Endothelial cell of umbilical vein (primary cell): Measurements from ENCODE around the gene TNNI3K. TPM values are rescaled to one million over a fixed set of nuclear protein-coding genes. Genes with fewer than 3 reads are reported as not detected.

Experiments used
- BruUV-seq: library from RNA; stranded (reverse); fragments of 400-500 nt; replicated peaks from 2 replicates; lab custom pipeline; 2021; lab: Mats Ljungman, UMichigan
- CTCF ChIA-PET: fragments of 300-600, 350-600 bp; sonication (Branson Sonifier 250); formaldehyde crosslinking; loops from one replicate; lab custom pipeline; 2021; ENCODE audit warnings: antibody characterized with exemption, inconsistent platforms; lab: Charles Lee
- POLR2A ChIA-PET: fragments of 300-600, 350-600 bp; sonication (Branson Sonifier 250); formaldehyde crosslinking; loops from one replicate; lab custom pipeline; 2021; ENCODE audit warnings: antibody characterized with exemption, inconsistent platforms; lab: Charles Lee
- DNase-seq: peaks from one replicate; pipeline ENCODE4 v3.0.0-alpha.2; 2011; ENCODE audit warnings: low read depth, low spot score
- FAIRE-seq: peaks from 2 replicates; lab custom pipeline; 2011; peaks lifted over from hg19 to GRCh38; lab: Jason Lieb, UNC
- H2AFZ ChIP-seq: 2 replicates; pipeline ENCODE4 v1.6.0; 2012; ENCODE audit warnings: low read depth, low read length, control low read depth, inconsistent platforms
- H3K27ac ChIP-seq: 2 replicates; pipeline ENCODE4 v1.5.1; 2011; ENCODE audit warnings: low read depth, mild to moderate bottlenecking, control low read depth, low read length, moderate library complexity; ENCODE audit not compliant: insufficient read depth
- H3K27me3 ChIP-seq, 2 experiments: 2 replicates each; pipeline versions ENCODE4 v1.6.0 to v1.6.1; 2011; ENCODE audit warnings: low read length in 2 of 2, mixed read lengths in 1 of 2; ENCODE audit not compliant: control insufficient read depth in 2 of 2, insufficient read depth in 2 of 2
- H3K36me3 ChIP-seq, 2 experiments: 2 replicates in 1 of 2; 3 replicates in 1 of 2; pipeline ENCODE4 v1.5.1; 2011; ENCODE audit warnings: low read length in 2 of 2, mild to moderate bottlenecking in 1 of 2, moderate library complexity in 1 of 2; ENCODE audit not compliant: control insufficient read depth in 2 of 2, insufficient read depth in 2 of 2; ENCODE audit errors: extremely low read depth in 1 of 2
- H3K4me1 ChIP-seq: 3 replicates; pipeline ENCODE4 v1.5.1; 2011; ENCODE audit warnings: mild to moderate bottlenecking, low read length; ENCODE audit not compliant: control insufficient read depth, insufficient read depth; ENCODE audit errors: extremely low read depth
- H3K4me2 ChIP-seq: 2 replicates; pipeline ENCODE4 v1.6.1; 2011; ENCODE audit warnings: low read length, control low read depth, mixed read lengths; ENCODE audit not compliant: insufficient read depth
- H3K4me3 ChIP-seq, 3 experiments: fragments of 200-600 bp in 1 of 3; sonication (generic), shearing (Covaris generic) in 1 of 3; replicated peaks in 1 of 3; 2 replicates each; pipeline ENCODE4 v1.5.1; 2011 to 2016; ENCODE audit warnings: control low read depth in 3 of 3, low read length in 3 of 3, mild to moderate bottlenecking in 2 of 3, inconsistent platforms in 1 of 3, low read depth in 1 of 3, moderate library complexity in 1 of 3; ENCODE audit not compliant: insufficient read depth in 1 of 3
- H3K79me2 ChIP-seq: 2 replicates; pipeline ENCODE4 v1.6.0; 2012; ENCODE audit warnings: low read length, inconsistent platforms; ENCODE audit not compliant: control insufficient read depth, insufficient read depth
- H3K9ac ChIP-seq: replicated peaks from 2 replicates; pipeline ENCODE3; 2011; ENCODE audit warnings: low read length, control low read depth; ENCODE audit not compliant: insufficient read depth; ENCODE audit errors: extremely low read depth
- H3K9me1 ChIP-seq: replicated peaks from 3 replicates; pipeline ENCODE4 v1.6.0; 2011; ENCODE audit warnings: mild to moderate bottlenecking, low read length; ENCODE audit not compliant: control insufficient read depth, insufficient read depth; ENCODE audit errors: extremely low read depth
- H3K9me3 ChIP-seq: replicated peaks from 2 replicates; pipeline ENCODE4 v1.5.1; 2012; ENCODE audit warnings: low read length, inconsistent platforms; ENCODE audit not compliant: control insufficient read depth, insufficient read depth
- H4K20me1 ChIP-seq: replicated peaks from 2 replicates; pipeline ENCODE3; 2011; ENCODE audit warnings: mild to moderate bottlenecking, low read length; ENCODE audit not compliant: control insufficient read depth, insufficient read depth; ENCODE audit errors: extremely low read depth
- CTCF ChIP-seq, 2 donors: IDR thresholded peaks; 1 replicate in 1 of 2; 2 replicates in 1 of 2; pipeline ENCODE4 v1.5.1; 2011; ENCODE audit warnings: low read length in 2 of 2, mild to moderate bottlenecking in 2 of 2, moderate library complexity in 2 of 2, control low read depth in 1 of 2, inconsistent platforms in 1 of 2, low read depth in 1 of 2; ENCODE audit not compliant: insufficient read depth in 1 of 2; ENCODE audit errors: extremely low read depth in 1 of 2
- EZH2 ChIP-seq: IDR thresholded peaks from 2 replicates; pipeline ENCODE4 v1.6.1; 2012; ENCODE audit warnings: borderline replicate concordance, low read depth, mild to moderate bottlenecking, moderate library complexity, low read length, inconsistent platforms; ENCODE audit not compliant: severe bottlenecking
- FOS ChIP-seq: IDR thresholded peaks from 2 replicates; pipeline ENCODE4 v1.6.1; 2011; ENCODE audit warnings: mild to moderate bottlenecking, low read length, moderate library complexity, borderline replicate concordance; ENCODE audit not compliant: insufficient read depth
- GATA2 ChIP-seq: IDR thresholded peaks from 2 replicates; pipeline ENCODE4 v1.7.0; 2011; ENCODE audit warnings: low read depth, mild to moderate bottlenecking, moderate library complexity, mixed read lengths, low read length; ENCODE audit not compliant: insufficient read length, insufficient read depth
- JUN ChIP-seq: IDR thresholded peaks from 2 replicates; pipeline ENCODE4 v1.6.1; 2011; ENCODE audit warnings: borderline replicate concordance, low read depth; ENCODE audit not compliant: insufficient read length, insufficient read depth
- MYC ChIP-seq: IDR thresholded peaks from one replicate; pipeline ENCODE4 v1.6.1; 2011; ENCODE audit warnings: mild to moderate bottlenecking, low read depth, low read length
- POLR2A ChIP-seq: IDR thresholded peaks from 2 replicates; pipeline ENCODE4 v1.6.1; 2012; ENCODE audit warnings: low read depth, mild to moderate bottlenecking, control low read depth, low read length
- POLR2AphosphoS5 ChIP-seq: IDR thresholded peaks from 2 replicates; pipeline ENCODE4 v1.6.1; 2012; ENCODE audit warnings: low read depth, mild to moderate bottlenecking, control low read depth, low read length, moderate library complexity; ENCODE audit not compliant: insufficient read depth
- dilution Hi-C: fragments of 300-500 bp; cut with MboI; formaldehyde crosslinking; loops from one replicate; pipeline ENCODE4 v1.15.0; 2019; ENCODE audit warnings: low sequenced_read_pairs; ENCODE audit not compliant: extremely low pct_ligation_motif_present
- intact Hi-C: fragments of 100-400 bp; cut with micrococcal nuclease; formaldehyde crosslinking; loops from one replicate; pipeline ENCODE4 v1.10.0; 2022
- polyA plus RNA-seq, 4 experiments: library from polyadenylated mRNA; depleted of rRNA in 3 of 4; stranded (reverse) in 3 of 4; unstranded in 1 of 4; fragments of >200 nt; gene quantifications; 2 replicates each; pipeline versions ENCODE4 v1.2.1 to v1.2.3, GENCODE V29; 2011 to 2012; ENCODE audit warnings: missing spikeins in 1 of 4
- total RNA-seq: library from RNA; stranded (reverse); gene quantifications from 2 replicates; pipeline ENCODE4 v1.2.3, GENCODE V29; 2021
- TF ChIP-seq, protein P1 (sequence below): IDR thresholded peaks from 2 replicates; pipeline ENCODE4 v1.6.1; 2011; ENCODE audit not compliant: insufficient read depth, insufficient read length

TNNI3K gene
- total and polyA plus RNA-seq, 2 donors (not counting 3 experiments of a cell fraction or from before 2014, with no cell fraction given): 0.69 TPM; not detected in 1

DNA sequence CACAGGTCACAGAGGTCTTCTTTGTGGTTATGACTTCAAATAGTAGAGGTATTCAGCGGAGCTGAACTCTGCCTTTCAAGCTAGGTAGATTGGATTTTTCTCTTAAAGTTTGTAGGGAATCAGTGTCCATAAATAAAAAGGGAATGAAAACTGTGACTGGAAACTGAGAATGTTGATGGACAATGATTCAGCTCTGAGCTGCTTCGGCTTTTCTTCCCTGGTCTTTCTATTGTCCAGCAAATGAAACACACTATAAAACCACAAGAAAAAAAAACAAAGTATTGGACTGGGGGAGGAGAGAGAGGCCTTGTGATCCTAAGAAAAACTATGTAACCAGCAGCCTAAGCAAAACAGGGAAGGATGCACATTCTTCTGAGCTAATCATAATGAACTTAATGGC is 11.1 kb downstream of the TNNI3K start:
- DNase-seq: no peak
- TF ChIP-seq POLR2A (no peak), FOS (no peak), MYC (no peak)
- TF ChIP-seq, protein P1, sequence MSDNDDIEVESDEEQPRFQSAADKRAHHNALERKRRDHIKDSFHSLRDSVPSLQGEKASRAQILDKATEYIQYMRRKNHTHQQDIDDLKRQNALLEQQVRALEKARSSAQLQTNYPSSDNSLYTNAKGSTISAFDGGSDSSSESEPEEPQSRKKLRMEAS: no peak
- ChIA-PET POLR2A (no interaction called here), CTCF (no interaction called here)
- H3K79me2 ChIP-seq: no peaks in the 10 kb centered on the region
- intact Hi-C loops: no loop called here
- dilution Hi-C loops: no loop called here
- H3K4me1 ChIP-seq: no peaks in the 10 kb centered on the region
- no peaks in the 10 kb centered on the region for H4K20me1 ChIP-seq
- no peaks in the 10 kb centered on the region for H3K9me1 ChIP-seq
- no peaks in the 10 kb centered on the region for H3K27me3 ChIP-seq
- H3K27ac ChIP-seq: no peak overlapping the region
- H3K36me3 ChIP-seq: no peaks in the 10 kb centered on the region
- H2AFZ ChIP-seq: no peak overlapping the region
- no peak for FAIRE-seq
- H3K9me3 ChIP-seq: no peaks in the 10 kb centered on the region
- no TSS peak for BruUV-seq
- no peak overlapping the region for H3K4me2 ChIP-seq
- no peak overlapping the region for H3K9ac ChIP-seq
- no peak overlapping the region for H3K4me3 ChIP-seq

DNA sequence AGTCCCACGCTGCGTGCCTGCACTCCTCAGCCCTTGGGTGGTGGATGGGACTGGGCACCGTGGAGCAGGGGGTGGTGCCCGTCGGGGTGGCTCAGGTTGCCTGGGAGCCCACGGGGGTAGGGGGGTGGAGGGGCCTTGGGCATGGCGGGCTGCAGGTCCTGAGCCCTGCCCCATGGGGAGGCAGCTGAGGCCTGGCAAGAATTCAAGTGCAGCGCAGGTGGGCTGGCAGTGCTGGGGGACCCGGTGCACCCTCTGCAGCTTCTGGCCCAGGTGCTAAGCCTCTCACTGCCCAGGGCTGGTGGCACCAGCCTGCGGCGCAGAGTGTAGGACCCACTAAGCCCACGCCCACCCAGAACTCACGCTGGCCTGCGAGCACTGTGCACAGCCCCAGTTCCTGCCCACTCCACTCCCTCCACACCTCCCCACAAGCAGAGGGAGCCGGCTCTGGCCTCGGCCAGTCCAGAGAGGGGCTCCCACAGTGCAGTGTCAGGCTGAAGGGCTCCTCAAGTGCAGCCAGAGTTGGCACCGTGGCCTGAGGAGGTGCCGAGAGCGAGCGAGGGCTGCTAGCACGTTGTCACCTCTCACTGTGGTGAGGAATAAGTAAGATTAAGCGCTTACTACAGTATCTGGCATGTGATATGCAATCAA is 12.8 kb downstream of the TNNI3K start:
- Histone ChIP-seq H2AFZ (no peak overlapping the region), H4K20me1 (no peaks in the 10 kb centered on the region), H3K4me1 (no peaks in the 10 kb centered on the region), H3K9ac (no peak overlapping the region), H3K4me2 (no peak overlapping the region), H3K9me1 (no peaks in the 10 kb centered on the region), H3K4me3 (no peak overlapping the region), H3K27ac (no peak overlapping the region), H3K9me3 (no peaks in the 10 kb centered on the region), H3K36me3 (no peaks in the 10 kb centered on the region), H3K79me2 (no peaks in the 10 kb centered on the region), H3K27me3 (no peaks in the 10 kb centered on the region)
- FAIRE-seq (no peak), DNase-seq (no peak)
- ChIA-PET CTCF (no interaction called here), POLR2A (no interaction called here)
- dilution Hi-C loops: no loop called here
- TF ChIP-seq POLR2AphosphoS5: no peak
- no peak for TF ChIP-seq FOS
- TF ChIP-seq MYC: no peak
- TF ChIP-seq, protein P1: no peak
- no peak for TF ChIP-seq POLR2A
- TF ChIP-seq CTCF (IDR thresholded peaks at IDR 0.05; ENCODE audit: extremely low read depth in 1 of 2, insufficient read depth in 1 of 2, low read depth in 1 of 2, low read length in 2 of 2): no peak
- TF ChIP-seq GATA2: no peak
- TF ChIP-seq EZH2: no peak
- TF ChIP-seq JUN: no peak
- BruUV-seq: no TSS peak
- intact Hi-C loops: no loop called here
